ENCODE data around the gene PKD2L2. TPM values are rescaled to one million over a fixed set of nuclear protein-coding genes. Genes with fewer than 3 reads are reported as not detected.

PKD2L2 gene
- total and polyA plus RNA-seq, 10 of the 15 experiments (the other 5 are each of a cell fraction or from before 2014, with no cell fraction given) = 0.11 to 0.86 (median 0.26) TPM; not detected in 4

DNA sequence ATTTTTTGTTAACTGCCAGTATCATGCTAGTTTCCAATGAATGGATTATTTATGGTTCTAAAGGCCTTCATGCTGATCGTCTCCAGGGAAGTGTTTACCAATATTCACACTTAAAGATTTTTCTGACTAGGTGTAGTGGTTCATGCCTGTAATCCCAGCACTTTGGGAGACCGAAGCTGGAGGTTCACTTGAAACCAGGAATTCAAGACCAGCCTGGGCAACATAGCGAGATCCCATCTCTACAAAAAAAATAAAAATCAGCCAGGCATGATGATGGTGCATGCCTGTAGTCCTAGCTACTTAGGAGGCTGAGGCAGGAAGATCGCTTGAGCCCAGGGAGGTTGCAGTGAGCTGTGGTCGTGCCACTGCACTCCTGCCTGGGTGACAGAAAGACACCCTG lies 100.2 kb downstream of the PKD2L2 start:
- ChIA-PET SMC1A (ENCODE audit: uncharacterized antibody, unreplicated experiment) (no interaction called here), RAD21 (ENCODE audit: unreplicated experiment) (interaction anchor here (1.7 kb wide), 1 partner anchor 238 kb away, joined by 5 read pairs; no protein-coding TSS in a partner anchor)
- H3K79me2 ChIP-seq (ENCODE audit: control insufficient read depth, insufficient read depth, low read length) = peaks cover 5% of the 10 kb centered on the region
- TF ChIP-seq, protein P1, sequence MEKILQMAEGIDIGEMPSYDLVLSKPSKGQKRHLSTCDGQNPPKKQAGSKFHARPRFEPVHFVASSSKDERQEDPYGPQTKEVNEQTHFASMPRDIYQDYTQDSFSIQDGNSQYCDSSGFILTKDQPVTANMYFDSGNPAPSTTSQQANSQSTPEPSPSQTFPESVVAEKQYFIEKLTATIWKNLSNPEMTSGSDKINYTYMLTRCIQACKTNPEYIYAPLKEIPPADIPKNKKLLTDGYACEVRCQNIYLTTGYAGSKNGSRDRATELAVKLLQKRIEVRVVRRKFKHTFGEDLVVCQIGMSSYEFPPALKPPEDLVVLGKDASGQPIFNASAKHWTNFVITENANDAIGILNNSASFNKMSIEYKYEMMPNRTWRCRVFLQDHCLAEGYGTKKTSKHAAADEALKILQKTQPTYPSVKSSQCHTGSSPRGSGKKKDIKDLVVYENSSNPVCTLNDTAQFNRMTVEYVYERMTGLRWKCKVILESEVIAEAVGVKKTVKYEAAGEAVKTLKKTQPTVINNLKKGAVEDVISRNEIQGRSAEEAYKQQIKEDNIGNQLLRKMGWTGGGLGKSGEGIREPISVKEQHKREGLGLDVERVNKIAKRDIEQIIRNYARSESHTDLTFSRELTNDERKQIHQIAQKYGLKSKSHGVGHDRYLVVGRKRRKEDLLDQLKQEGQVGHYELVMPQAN (conservative IDR thresholded peaks at IDR 0.05) = no peak
- TF ChIP-seq HDAC6 (IDR thresholded peaks at IDR 0.05; ENCODE audit: unreplicated experiment) = no peak
- TF ChIP-seq HDAC2 (IDR thresholded peaks at IDR 0.05) = no peak
- no peak for TF ChIP-seq PAX5 (IDR thresholded peaks at IDR 0.05; ENCODE audit: borderline replicate concordance, low read depth, low read length)
- TF ChIP-seq, protein P2, sequence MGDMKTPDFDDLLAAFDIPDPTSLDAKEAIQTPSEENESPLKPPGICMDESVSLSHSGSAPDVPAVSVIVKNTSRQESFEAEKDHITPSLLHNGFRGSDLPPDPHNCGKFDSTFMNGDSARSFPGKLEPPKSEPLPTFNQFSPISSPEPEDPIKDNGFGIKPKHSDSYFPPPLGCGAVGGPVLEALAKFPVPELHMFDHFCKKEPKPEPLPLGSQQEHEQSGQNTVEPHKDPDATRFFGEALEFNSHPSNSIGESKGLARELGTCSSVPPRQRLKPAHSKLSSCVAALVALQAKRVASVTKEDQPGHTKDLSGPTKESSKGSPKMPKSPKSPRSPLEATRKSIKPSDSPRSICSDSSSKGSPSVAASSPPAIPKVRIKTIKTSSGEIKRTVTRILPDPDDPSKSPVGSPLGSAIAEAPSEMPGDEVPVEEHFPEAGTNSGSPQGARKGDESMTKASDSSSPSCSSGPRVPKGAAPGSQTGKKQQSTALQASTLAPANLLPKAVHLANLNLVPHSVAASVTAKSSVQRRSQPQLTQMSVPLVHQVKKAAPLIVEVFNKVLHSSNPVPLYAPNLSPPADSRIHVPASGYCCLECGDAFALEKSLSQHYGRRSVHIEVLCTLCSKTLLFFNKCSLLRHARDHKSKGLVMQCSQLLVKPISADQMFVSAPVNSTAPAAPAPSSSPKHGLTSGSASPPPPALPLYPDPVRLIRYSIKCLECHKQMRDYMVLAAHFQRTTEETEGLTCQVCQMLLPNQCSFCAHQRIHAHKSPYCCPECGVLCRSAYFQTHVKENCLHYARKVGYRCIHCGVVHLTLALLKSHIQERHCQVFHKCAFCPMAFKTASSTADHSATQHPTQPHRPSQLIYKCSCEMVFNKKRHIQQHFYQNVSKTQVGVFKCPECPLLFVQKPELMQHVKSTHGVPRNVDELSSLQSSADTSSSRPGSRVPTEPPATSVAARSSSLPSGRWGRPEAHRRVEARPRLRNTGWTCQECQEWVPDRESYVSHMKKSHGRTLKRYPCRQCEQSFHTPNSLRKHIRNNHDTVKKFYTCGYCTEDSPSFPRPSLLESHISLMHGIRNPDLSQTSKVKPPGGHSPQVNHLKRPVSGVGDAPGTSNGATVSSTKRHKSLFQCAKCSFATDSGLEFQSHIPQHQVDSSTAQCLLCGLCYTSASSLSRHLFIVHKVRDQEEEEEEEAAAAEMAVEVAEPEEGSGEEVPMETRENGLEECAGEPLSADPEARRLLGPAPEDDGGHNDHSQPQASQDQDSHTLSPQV (IDR thresholded peaks at IDR 0.05) = no peak
- TF ChIP-seq MEF2B (IDR thresholded peaks at IDR 0.05; ENCODE audit: partially characterized antibody, poor library complexity, severe bottlenecking) = no peak
- no peak for TF ChIP-seq ZNF274 (IDR thresholded peaks at IDR 0.05; ENCODE audit: insufficient read depth, insufficient read length)
- no peak for TF ChIP-seq SREBF1 (IDR thresholded peaks at IDR 0.05; ENCODE audit: low read length)
- TF ChIP-seq, protein P3, sequence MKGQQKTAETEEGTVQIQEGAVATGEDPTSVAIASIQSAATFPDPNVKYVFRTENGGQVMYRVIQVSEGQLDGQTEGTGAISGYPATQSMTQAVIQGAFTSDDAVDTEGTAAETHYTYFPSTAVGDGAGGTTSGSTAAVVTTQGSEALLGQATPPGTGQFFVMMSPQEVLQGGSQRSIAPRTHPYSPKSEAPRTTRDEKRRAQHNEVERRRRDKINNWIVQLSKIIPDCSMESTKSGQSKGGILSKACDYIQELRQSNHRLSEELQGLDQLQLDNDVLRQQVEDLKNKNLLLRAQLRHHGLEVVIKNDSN (IDR thresholded peaks at IDR 0.05; ENCODE audit: borderline replicate concordance, extremely low read length, insufficient read depth, low read depth, low read length) = no peak
- TF ChIP-seq, protein P4, sequence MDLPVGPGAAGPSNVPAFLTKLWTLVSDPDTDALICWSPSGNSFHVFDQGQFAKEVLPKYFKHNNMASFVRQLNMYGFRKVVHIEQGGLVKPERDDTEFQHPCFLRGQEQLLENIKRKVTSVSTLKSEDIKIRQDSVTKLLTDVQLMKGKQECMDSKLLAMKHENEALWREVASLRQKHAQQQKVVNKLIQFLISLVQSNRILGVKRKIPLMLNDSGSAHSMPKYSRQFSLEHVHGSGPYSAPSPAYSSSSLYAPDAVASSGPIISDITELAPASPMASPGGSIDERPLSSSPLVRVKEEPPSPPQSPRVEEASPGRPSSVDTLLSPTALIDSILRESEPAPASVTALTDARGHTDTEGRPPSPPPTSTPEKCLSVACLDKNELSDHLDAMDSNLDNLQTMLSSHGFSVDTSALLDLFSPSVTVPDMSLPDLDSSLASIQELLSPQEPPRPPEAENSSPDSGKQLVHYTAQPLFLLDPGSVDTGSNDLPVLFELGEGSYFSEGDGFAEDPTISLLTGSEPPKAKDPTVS (IDR thresholded peaks at IDR 0.05; ENCODE audit: low read depth, low read length) = no peak
- TF ChIP-seq MTA3 (IDR thresholded peaks at IDR 0.05; ENCODE audit: borderline replicate concordance, low read length) = no peak
- TF ChIP-seq RAD51 (IDR thresholded peaks at IDR 0.05) = no peak
- no peak for TF ChIP-seq STAT3 (IDR thresholded peaks at IDR 0.05; ENCODE audit: low read depth, low read length)
- TF ChIP-seq, protein P5, sequence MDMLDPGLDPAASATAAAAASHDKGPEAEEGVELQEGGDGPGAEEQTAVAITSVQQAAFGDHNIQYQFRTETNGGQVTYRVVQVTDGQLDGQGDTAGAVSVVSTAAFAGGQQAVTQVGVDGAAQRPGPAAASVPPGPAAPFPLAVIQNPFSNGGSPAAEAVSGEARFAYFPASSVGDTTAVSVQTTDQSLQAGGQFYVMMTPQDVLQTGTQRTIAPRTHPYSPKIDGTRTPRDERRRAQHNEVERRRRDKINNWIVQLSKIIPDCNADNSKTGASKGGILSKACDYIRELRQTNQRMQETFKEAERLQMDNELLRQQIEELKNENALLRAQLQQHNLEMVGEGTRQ (IDR thresholded peaks at IDR 0.05; ENCODE audit: borderline replicate concordance, low read depth, low read length) = no peak
- no peak for TF ChIP-seq ASH2L (IDR thresholded peaks at IDR 0.05; ENCODE audit: borderline replicate concordance, low read depth)

More for the DNA sequence above, 100.2 kb downstream of the PKD2L2 start:
- H3K27me3 ChIP-seq (replicated peaks in 1 of 2; ENCODE audit: control insufficient read depth in 2 of 2, insufficient read depth in 2 of 2, low read length in 1 of 2) = no peaks in the 10 kb centered on the region
- DNase-seq (ENCODE audit: low read depth, low spot score) (no peak), ATAC-seq (no peak), FAIRE-seq (no peak)
- no peak overlapping the region for H3K4me2 ChIP-seq (ENCODE audit: control insufficient read depth, insufficient read depth)
- WGBS (ENCODE audit: insufficient coverage, insufficient replicate concordance, low lambda C conversion rate, missing lambda C conversion rate) = 98% methylated on average over 5 of the region's 5 CpGs
- no TSS peak for BruUV-seq (replicated peaks)
- POLR2A ChIA-PET = interaction anchor here (0.6 kb wide), 1 partner anchor 142 kb away, joined by 5 read pairs; no protein-coding TSS in a partner anchor
- H3K36me3 ChIP-seq (ENCODE audit: control insufficient read depth in 2 of 2, insufficient read depth in 2 of 2, low read length in 1 of 2) = peaks cover 3 to 10% of the 10 kb centered on the region in 2 experiments
- H3K4me3 ChIP-seq = no peak overlapping the region
- H2AFZ ChIP-seq (ENCODE audit: control insufficient read depth, low read depth, low read length) = no peak overlapping the region
- in situ Hi-C loops (cut with MboI) = no loop called here
- no peak overlapping the region for H3K9ac ChIP-seq (ENCODE audit: control insufficient read depth, insufficient read depth, low read length)
- H3K9me3 ChIP-seq (replicated peaks; ENCODE audit: control insufficient read depth, insufficient read depth, low read length) = no peaks in the 10 kb centered on the region
- H3K4me1 ChIP-seq (ENCODE audit: control insufficient read depth, insufficient read depth, low read length) = no peaks in the 10 kb centered on the region
- H4K20me1 ChIP-seq (ENCODE audit: control insufficient read depth, insufficient read depth) = no peaks in the 10 kb centered on the region
- intact Hi-C loops (cut with micrococcal nuclease; ENCODE audit: unreplicated experiment) = no loop called here
- CTCF ChIA-PET = interaction anchor here (1.4 to 4.5 kb wide), 2 partner anchors 37 to 210 kb away, joined by 3 to 19 read pairs; no protein-coding TSS in a partner anchor
- H3K27ac ChIP-seq (ENCODE audit: control insufficient read depth, insufficient read depth) = no peak overlapping the region
